Midbrain (tissue), 1 donor: ENCODE results near the gene ZNF668.
"Not testable (repeated sequence)": the region's sequence is repeated elsewhere in the genome, so short reads cannot be mapped to it uniquely, and the experiment has no call there.

Experiments used
- DNase-seq: peaks from one replicate; lab custom pipeline; 2025; lab: John Stamatoyannopoulos, UW

Gene ZNF668

GRCh38 chr16:31055613-31056012, 18.4 kb downstream of the ZNF668 start:
- DNase-seq: no peak

- DNase-seq: no peak
These were observed 21.9 kb downstream of the ZNF668 start for GRCh38 chr16:31052114-31052513.

GRCh38 chr16:31050280-31051030, 23.6 kb downstream of the ZNF668 start:
- no peak for DNase-seq

- DNase-seq: no peak
These were observed 30.1 kb downstream of the ZNF668 start for GRCh38 chr16:31043898-31044481.

GRCh38 chr16:31043352-31043751, 30.7 kb downstream of the ZNF668 start:
- DNase-seq: no peak

- no peak for DNase-seq
These were observed 31.2 kb downstream of the ZNF668 start for GRCh38 chr16:31042866-31043265.

- peak; percentile 19 for DNase-seq
These were observed 35.0 kb downstream of the ZNF668 start for GRCh38 chr16:31038993-31039392.

GRCh38 chr16:31036691-31037090, 37.3 kb downstream of the ZNF668 start:
- DNase-seq: no peak

- DNase-seq: peak; percentile 89
These were observed 40.1 kb downstream of the ZNF668 start for GRCh38 chr16:31033709-31034492.

- peak; percentile 97 for DNase-seq
These were observed 41.0 kb downstream of the ZNF668 start, which contains the start of gene STX4 for GRCh38 chr16:31032736-31033708. Gene STX4, plus strand, starts transcription at chr16:31033558. Its CDS starts 248 bp downstream, at chr16:31033806.

- no peak for DNase-seq
These were observed 42.8 kb downstream of the ZNF668 start for GRCh38 chr16:31031276-31031675.

- no peak for DNase-seq
These were observed 44.8 kb downstream of the ZNF668 start for GRCh38 chr16:31029272-31029671.

GRCh38 chr16:31025339-31025738, 48.7 kb downstream of the ZNF668 start:
- no peak for DNase-seq

- DNase-seq: no peak
These were observed 50.3 kb downstream of the ZNF668 start for GRCh38 chr16:31023627-31024226.

GRCh38 chr16:31023252-31023602, 50.8 kb downstream of the ZNF668 start:
- DNase-seq: no peak

- DNase-seq: no peak
These were observed 51.3 kb downstream of the ZNF668 start for GRCh38 chr16:31022544-31023251.

- no peak for DNase-seq
These were observed 53.5 kb downstream of the ZNF668 start for GRCh38 chr16:31020536-31020935.

- DNase-seq: not testable (repeated sequence)
These were observed 56.3 kb downstream of the ZNF668 start for GRCh38 chr16:31017756-31018155.

- DNase-seq: no peak
These were observed 58.0 kb downstream of the ZNF668 start for GRCh38 chr16:31016018-31016417.

GRCh38 chr16:31013292-31013691, 60.7 kb downstream of the ZNF668 start:
- not testable (repeated sequence) for DNase-seq

- not testable (repeated sequence) for DNase-seq
These were observed 62.2 kb downstream of the ZNF668 start for GRCh38 chr16:31011815-31012214.
